SH-SY5Y (cell line): ENCODE results near the gene TCEAL8.

ENCODE experiments used
- GATA2 ChIP-seq: IDR thresholded peaks from 2 replicates; pipeline ENCODE4 v1.6.1; 2011; ENCODE audit warnings: mild to moderate bottlenecking, low read depth, low read length
- GATA3 ChIP-seq: IDR thresholded peaks from 2 replicates; pipeline ENCODE4 v1.6.1; 2011; ENCODE audit warnings: low read depth, mild to moderate bottlenecking, low read length, moderate library complexity

The TCEAL8 gene

GRCh38 chrX:103254921-103255493, at the start of gene TCEAL8:
Gene TCEAL8, minus strand, starts transcription at chrX:103255155. Its CDS starts 1,176 bp downstream, at chrX:103253979.
- TF ChIP-seq GATA3 (no peak), GATA2 (no peak)

GRCh38 chrX:103304705-103305104, 49.8 kb upstream of the TCEAL8 start:
- TF ChIP-seq GATA2 (no peak), GATA3 (no peak)

- TF ChIP-seq GATA3 (no peak), GATA2 (no peak)
Observed at GRCh38 chrX:103293118-103293517, 38.2 kb upstream of the TCEAL8 start.

GRCh38 chrX:103279624-103280023, 24.7 kb upstream of the TCEAL8 start:
- no peak for TF ChIP-seq GATA2
- no peak for TF ChIP-seq GATA3

GRCh38 chrX:103276581-103277002, 21.6 kb upstream of the TCEAL8 start, which contains the start of gene TCEAL5:
Gene TCEAL5, minus strand, starts transcription at chrX:103276750. Its CDS starts 2,187 bp downstream, at chrX:103274563.
- TF ChIP-seq GATA2, result no peak
- no peak for TF ChIP-seq GATA3

- TF ChIP-seq GATA2 (no peak), GATA3 (no peak)
Observed at GRCh38 chrX:103275947-103276567, 21.1 kb upstream of the TCEAL8 start.

- TF ChIP-seq GATA3, result no peak
- TF ChIP-seq GATA2, result no peak
Observed at GRCh38 chrX:103274284-103274683, 19.3 kb upstream of the TCEAL8 start.

- TF ChIP-seq GATA3, result no peak
- TF ChIP-seq GATA2, result no peak
Observed at GRCh38 chrX:103258275-103258674, 3.3 kb upstream of the TCEAL8 start.

GRCh38 chrX:103256651-103257050, 1.7 kb upstream of the TCEAL8 start:
- TF ChIP-seq GATA3, result no peak
- no peak for TF ChIP-seq GATA2

- TF ChIP-seq GATA2, result no peak
Observed at GRCh38 chrX:103254171-103254824, 657 bp downstream of the TCEAL8 start.

- TF ChIP-seq GATA2, result no peak
- no peak for TF ChIP-seq GATA3
Observed at GRCh38 chrX:103253608-103254007, 1.3 kb downstream of the TCEAL8 start.

- TF ChIP-seq GATA2 (no peak), GATA3 (no peak)
Observed at GRCh38 chrX:103250977-103251376, 4.0 kb downstream of the TCEAL8 start.

GRCh38 chrX:103249805-103250204, 5.2 kb downstream of the TCEAL8 start:
- TF ChIP-seq GATA2 (no peak), GATA3 (no peak)

- TF ChIP-seq GATA3, result no peak
- no peak for TF ChIP-seq GATA2
Observed at GRCh38 chrX:103248553-103248952, 6.4 kb downstream of the TCEAL8 start.

- TF ChIP-seq GATA2, result no peak
- TF ChIP-seq GATA3, result no peak
Observed at GRCh38 chrX:103240155-103240554, 14.8 kb downstream of the TCEAL8 start.
